ENCODE measurements around the gene VSTM4.

Gene VSTM4

DNA sequence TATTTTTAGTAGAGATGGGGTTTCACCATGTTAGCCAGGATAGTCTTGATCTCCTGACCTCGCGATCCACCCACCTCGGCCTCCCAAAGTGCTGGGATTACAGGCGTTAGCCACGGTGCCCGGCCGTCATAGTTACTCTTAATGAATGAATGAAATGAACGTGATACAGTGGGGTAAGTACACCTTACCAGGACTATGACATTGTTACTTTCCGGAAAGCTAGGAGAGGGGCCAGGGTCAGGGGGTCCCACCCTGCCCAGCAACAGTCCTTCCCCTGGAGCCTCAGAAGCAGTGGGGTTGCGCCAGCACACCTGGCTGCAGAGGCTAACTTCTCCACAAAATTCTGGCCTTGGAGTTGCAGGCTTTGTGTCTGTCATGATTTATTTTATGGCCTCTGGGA lies 21.4 kb downstream of the VSTM4 start:
- DNase-seq (ENCODE audit: low read depth in 1 of 2, low spot score in 1 of 2), result no peak

DNA sequence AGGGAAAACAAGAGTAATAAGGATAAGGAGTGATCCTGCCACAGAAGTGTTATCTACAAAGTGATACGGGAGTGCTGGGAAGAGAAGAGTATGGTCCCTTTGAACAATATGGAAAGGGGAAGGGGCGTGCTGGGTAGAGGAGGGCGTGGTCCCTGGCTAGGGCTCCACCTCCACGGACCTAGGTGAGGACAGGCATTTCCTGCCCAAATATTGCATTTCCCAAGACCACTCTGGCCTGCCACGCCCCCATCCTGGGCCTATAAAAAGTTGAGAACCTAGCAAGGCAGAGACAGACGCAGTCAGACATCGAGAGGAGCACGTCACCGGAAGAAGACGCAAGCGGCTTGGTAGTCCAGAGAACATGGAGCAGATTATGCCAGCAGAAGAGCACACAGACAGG lies 22.8 kb downstream of the VSTM4 start:
- no peak for DNase-seq (ENCODE audit: low read depth in 1 of 2, low spot score in 1 of 2)

DNA sequence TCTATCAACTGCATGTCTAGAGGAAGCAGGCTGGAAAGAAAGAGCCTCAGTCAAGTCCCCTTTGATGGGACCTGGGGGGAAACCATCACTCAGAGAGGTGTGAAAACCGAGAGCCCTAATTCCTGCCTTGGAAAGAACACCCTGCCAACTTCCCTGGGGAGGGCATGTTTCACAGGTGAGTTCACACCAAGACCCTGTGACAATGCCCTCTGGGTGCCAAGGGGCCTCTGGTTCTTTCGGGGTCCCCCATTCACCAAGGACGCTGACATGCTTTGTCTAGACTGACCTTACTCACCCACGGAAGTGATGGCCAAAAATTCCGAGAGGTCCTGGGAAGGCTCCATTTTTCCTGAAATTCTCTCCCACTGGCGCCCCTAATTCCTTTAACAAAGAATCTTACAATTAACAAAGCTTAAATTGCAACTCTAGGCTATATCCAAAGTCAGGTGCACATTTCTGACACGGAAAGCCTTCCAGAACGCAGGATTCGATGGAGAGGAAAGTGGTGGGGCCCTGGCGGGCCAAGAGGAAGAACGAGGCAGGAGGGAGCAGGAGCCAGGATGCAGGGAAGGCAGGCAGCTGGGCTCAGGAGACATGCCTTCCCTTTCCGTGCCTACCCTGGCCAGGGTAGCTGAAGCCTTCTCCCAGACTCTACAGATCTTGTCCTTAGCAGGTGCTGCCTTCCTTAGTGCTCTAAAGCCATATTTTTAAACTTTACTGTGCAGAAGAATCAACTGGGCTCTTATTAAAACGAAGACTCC lies 23.7 kb downstream of the VSTM4 start:
- no peak for DNase-seq (ENCODE audit: low read depth in 1 of 2, low spot score in 1 of 2)

DNA sequence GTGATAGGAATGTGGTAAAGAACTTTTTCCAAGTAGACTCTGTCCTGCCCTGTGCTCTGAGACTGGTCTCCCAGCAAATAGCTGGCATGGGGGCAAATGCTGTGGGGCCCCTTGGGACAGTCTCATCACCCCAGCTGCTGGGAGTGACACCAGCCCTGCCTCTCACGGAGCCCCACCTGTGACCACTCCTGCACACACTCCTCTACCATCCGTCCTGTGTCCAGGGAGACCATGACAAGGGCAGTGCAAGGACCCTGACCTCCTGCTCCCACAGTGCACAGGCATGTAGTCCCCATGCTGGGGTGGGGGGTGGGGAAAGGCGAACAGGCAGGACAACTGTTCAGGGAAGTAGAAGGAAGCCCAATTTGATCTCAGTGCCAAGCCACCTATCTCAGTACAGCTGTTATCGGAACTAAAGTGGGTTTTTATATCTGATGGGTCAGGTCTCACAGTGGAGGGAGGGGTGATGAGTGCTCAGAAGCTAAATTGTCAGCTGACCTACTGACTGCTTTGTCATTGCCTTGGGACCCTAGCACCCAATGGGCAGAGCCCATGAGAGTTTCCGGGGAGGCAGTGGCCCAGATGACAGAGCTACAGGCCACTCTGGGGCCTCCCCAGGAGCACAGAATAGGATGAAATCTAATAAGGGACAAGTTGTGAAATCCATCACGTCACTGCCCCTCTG lies 24.5 kb downstream of the VSTM4 start:
- DNase-seq (ENCODE audit: low read depth in 1 of 2, low spot score in 1 of 2), result no peak

DNA sequence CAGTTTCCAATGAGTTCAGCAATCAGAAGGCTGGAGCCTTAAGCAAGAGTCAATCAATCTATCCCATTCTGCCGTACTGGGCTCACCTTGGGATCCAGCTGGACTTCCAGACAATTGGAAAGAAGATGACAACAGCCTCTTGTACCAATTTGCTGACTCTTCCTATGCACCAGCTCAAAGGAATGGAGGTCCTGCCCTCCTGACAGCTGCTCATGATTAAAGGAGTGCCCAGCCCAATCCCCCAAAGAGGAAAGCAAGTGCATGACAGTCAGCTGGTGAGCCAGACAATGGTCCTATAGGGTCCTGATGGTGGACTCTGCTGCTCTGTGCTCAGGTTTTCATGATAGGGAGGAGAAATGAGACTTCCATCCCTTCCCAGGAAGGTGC lies 25.1 kb downstream of the VSTM4 start:
- no peak for DNase-seq (ENCODE audit: low read depth in 1 of 2, low spot score in 1 of 2)

DNA sequence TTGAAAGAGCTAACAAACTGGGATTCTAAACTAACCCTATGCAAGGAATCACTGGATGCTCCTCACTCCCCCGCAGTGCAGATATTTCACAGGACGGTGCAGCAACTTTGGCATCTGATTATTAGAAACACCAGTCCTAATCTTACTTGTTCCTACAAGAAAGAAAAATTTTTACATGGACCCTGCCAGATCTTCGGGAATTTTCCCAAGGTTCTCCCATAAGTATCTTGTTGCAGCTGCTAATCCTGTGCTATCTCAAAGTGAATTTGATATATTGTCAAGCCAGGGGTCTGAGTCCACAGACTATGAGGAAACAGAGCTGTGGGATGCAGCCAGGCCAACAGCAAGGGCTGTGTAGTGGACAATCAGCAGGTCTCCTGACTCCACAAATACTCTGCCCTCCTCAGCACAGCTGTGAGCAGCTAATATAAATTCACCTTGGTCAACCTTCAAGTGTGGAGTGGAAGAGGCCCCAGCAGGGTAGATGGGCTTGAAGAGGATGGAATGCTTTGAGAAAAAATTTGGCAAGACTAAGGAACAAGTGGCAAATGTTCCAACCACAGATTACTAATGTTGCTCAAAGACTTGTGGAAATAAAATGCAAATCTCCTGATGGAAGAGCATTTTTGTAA lies 25.6 kb downstream of the VSTM4 start:
- no peak for DNase-seq (ENCODE audit: low read depth in 1 of 2, low spot score in 1 of 2)

DNA sequence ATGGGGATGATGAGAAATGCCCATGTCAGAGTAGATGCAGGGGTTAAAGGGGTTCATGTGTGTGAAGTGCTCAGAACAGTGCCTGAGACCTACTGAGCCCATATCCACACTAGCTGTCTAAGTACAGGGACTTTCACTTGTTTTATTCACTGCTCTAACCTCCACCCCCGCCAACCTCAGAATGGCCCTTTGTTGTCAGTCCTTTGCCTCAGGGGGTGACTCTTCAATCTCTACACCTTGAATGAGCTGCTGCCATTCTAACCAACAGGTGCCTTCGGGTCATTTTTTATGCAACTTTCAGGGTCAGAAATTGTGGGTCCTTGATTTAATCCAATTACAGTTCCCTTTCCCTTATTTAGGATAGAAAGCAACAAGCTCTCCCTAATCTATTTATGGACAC lies 26.2 kb downstream of the VSTM4 start:
- no peak for DNase-seq (ENCODE audit: low read depth in 1 of 2, low spot score in 1 of 2)

DNA sequence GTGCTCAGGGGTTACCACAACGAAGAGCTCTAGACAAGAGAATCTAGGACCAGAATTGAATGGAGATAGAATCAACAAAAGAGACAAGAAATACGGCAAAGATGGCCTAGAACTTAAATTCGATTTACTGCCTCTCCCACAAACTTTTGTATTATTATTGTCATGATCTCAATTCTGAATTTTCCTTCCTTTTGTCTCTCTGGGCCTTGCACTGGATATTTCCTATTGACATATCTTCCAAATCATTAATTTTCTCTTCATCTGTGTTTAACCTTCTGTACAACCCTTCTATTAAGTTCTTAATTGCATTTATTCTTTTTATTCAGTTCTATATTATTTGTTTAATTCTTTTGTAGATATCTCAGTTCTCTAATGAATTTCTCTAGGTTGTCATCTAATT lies 28.4 kb downstream of the VSTM4 start:
- no peak for DNase-seq (ENCODE audit: low read depth in 1 of 2, low spot score in 1 of 2)

DNA sequence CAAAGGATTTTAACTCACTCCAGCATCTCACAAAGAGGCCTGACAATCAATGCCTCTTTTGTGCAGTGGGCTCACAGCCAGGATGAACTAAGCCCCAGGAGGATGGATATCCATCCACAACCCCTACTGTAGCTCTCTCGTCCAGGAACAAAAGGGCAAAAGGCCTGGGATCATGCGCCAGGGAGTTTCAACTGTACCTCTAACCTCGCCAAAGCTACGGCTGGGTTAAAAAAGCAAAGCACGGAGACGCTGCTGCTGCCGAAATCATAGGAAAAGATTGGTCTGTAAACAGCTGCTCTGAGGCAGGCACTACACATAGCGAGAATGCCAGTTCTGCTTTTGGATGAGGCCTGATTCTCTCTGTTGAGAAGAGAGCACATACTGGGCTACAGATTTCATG lies 32.1 kb downstream of the VSTM4 start:
- DNase-seq (ENCODE audit: low read depth in 1 of 2, low spot score in 1 of 2), result no peak

DNA sequence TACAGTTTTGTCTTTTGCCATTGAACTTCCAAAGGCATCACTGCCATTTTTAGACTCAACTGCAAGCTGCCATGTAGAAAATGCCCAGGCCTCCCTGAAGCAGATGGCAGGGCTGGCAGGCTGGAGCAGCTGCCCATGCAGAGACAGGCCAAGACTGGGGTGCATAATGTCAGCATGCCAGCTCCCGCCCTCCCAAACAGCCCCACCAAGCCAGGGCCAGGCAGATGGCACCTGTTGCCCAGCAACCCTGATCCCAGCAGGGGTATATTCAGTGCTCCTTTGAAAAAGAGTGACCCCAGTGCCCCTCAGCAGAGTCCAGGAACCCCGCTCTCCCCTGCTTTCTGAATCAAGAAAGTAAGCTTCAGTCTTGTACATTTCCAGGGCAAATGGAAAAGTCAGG lies 32.6 kb downstream of the VSTM4 start:
- DNase-seq (ENCODE audit: low read depth in 1 of 2, low spot score in 1 of 2), result no peak

DNA sequence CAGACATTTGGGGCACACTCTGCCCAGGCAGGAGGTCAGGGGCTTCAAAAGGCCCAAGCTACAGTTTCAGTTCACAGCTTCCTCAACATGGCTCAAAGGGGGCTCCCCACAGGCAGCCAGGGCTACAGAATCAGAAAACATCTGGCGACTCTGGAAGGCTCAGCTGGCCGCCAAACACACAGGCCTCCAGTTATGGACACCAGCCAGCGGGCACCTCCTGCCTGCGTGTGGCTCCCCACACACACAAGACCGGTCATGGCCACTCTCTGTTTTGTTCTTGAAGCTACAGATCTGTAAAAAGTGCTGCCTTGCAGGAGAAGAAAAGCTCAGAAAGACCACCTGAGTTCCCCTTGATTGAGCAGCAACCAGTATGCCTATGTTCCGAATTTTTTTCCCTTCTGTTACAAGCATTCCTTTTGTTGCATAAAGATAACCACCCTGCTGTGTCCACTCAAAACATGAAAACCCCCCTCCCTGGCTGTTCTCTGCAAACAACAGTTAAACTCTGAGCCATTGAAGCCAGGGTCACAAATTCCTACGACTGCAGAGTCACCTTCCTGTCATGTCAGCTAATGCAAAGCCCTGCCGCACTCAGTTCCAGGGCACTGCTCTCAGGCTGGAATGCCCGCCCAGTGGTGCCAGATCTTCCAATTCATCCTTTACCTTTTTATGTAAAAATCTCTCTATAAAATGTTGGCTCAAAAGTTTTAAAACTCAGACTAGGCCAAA lies 33.6 kb downstream of the VSTM4 start:
- no peak for DNase-seq (ENCODE audit: low read depth in 1 of 2, low spot score in 1 of 2)

DNA sequence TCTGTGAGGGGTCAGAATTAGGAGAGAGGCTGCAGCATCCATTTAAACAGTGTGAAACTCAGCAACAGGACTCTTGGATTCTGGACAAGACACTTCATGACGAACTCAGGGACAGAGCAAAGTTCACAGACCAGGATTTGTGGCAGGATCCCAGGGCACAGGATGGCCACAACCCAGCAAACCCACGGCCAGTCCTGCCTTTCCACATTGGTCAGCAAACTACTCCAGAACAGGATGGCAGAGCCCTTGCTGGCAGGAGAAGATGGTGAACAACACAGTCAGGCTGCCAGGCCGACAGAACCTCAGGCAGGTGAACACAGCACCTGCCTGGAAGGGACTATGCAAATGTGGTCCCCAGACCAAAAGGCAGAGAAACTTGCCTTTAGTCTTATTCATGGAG lies 34.4 kb downstream of the VSTM4 start:
- no peak for DNase-seq (ENCODE audit: low read depth in 1 of 2, low spot score in 1 of 2)

DNA sequence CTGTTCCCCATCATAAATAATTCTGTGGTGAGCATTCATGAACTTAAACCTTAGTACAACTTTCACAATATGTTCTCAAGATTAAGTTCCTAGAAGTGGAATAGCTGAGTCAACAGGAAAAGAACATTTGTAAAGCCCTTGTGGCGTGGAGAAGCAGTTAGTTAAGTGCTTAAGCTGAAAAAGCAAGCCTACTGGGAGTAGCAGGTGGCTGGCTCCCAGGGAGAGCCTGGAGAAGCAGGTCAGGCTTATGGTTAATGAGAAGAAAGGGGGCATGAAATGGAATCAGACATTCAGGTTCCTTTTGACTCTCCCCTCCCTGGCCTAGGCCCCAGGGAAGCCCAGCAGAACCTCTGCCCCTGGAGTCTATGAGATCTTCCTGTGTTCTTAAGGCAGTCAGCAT lies 35.3 kb downstream of the VSTM4 start:
- no peak for DNase-seq (ENCODE audit: low read depth in 1 of 2, low spot score in 1 of 2)

DNA sequence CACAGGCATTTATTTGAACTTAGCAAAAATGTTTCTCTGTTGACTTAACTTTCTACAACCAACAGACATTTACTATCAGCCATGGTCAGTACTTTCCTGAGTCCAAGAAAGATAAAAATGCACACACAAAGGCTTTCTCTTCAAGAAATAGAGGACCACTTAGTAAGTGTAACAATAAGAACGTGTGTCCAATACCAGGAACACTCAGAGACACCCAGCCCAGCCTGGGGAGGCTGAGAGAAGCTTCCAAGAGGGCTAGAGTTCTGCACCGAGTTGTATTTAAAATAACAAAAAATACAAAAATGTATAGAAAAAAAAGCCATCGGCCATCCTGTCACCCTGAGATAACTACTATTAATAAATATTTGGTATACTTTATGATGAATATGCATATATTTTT lies 35.8 kb downstream of the VSTM4 start:
- DNase-seq (ENCODE audit: low read depth in 1 of 2, low spot score in 1 of 2), result no peak

DNA sequence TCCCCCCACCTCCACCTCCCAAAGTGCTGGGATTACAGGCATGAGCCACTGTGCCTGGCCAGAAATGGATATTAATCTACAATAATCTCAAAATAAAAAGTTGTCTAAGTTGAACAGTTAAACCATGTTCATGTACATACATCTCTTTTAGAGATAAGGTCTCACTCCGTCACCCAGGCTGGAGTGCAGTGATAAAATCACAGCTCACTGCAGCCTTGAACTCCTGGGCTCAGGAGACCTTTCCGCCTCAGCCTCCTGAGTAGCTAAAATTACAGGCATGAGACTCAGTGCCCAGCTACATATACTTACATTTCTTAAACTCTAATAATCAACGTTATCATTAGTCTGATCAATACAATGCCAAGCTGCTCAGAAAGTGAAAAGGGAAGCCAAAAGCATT lies 36.2 kb downstream of the VSTM4 start:
- DNase-seq (ENCODE audit: low read depth in 1 of 2, low spot score in 1 of 2), result no peak

DNA sequence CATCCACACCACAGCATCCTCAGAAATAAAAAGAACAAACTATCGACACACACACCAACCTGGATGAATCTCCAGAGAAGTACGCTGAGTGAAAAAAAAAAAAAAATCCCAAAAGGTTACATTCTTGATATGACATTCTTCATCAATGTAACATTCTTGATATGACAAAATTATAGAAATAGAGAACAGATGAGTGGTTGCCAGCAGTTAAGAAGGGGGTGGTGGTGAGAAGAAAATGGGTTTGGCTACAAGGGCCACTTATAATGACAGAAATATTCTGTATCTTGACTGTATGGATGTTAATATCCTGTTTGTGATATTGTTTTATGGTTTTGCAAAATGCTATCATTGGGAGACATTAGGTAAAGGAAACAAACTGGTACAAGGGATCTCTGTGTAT lies 36.9 kb downstream of the VSTM4 start:
- DNase-seq (ENCODE audit: low read depth in 1 of 2, low spot score in 1 of 2), result no peak

DNA sequence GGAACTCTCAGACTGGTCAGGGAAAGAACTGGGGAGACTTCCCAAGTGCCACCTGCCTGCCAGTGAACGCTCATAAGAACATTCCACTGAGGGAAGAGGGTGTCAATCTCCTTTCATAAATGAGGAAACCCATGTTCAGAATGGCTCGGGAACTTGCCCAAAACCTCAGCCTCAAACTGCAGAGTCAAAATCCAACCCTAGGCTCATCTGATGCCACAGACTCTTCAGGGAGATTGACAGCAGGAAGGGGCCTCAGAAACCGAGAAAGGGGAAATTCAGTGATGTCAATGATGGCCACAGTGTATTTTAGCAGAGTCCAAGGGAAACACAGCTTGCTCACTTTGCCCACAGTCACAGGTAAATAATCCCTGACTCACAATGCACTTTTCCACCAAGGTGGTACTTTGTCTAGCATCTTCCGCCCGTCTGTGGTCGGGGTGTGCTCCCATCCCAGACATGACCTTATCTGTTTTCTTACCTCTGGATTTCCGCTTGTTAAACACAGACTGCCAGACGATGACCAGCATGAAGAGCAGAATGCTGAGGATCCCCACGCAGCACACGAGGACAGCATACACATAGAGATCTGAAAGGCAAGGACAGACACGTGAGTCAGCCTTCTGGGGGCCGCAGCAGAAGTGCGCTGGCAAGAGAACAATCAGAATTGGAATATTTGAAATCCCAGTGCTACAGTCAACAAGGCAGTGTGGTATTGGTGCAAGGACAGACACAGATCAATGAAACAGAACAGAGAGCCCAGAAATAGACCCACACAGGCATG lies 38.4 kb downstream of the VSTM4 start:
- no peak for DNase-seq (ENCODE audit: low read depth in 1 of 2, low spot score in 1 of 2)

DNA sequence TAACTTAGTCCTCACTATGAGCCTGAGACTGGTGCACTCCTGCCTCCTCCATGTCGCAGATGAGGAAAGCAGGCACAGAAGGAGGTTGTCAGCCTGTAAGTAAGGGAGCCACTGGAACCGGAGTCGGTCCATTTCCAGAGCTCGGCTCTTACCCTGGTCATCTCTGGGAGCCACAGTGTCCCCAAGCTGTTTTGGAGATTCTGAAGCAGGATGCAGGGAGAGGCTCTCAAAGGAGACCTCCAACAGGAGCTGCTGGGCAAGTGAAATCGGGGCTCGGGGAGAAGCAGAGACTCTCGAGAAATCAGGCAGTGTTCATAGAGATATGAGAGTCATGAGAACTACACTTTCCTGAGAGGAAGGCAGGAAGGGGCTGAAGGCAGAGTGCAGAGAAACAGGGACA lies 39.0 kb downstream of the VSTM4 start:
- DNase-seq (ENCODE audit: low read depth in 1 of 2, low spot score in 1 of 2), result no peak

DNA sequence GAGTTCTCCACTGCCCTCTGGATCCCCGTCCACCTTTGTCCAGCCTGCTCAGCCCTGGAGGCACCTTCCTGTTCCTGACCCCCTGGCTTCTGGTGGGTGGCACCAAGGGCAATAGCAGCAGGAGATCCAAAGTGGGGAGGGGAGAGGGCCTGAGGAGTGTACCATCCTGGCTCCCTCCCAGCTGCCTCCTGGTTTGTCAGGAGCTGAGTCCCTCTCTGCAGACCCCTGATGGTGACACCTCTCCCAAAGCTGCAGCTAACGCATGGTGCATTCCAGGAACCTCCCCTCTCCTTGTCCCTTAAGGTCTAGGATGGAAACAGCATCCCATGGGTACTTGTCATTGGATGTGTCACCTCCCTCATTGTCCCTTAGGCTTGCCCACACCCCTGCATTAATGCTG lies 39.6 kb downstream of the VSTM4 start:
- DNase-seq (ENCODE audit: low read depth in 1 of 2, low spot score in 1 of 2), result no peak

DNA sequence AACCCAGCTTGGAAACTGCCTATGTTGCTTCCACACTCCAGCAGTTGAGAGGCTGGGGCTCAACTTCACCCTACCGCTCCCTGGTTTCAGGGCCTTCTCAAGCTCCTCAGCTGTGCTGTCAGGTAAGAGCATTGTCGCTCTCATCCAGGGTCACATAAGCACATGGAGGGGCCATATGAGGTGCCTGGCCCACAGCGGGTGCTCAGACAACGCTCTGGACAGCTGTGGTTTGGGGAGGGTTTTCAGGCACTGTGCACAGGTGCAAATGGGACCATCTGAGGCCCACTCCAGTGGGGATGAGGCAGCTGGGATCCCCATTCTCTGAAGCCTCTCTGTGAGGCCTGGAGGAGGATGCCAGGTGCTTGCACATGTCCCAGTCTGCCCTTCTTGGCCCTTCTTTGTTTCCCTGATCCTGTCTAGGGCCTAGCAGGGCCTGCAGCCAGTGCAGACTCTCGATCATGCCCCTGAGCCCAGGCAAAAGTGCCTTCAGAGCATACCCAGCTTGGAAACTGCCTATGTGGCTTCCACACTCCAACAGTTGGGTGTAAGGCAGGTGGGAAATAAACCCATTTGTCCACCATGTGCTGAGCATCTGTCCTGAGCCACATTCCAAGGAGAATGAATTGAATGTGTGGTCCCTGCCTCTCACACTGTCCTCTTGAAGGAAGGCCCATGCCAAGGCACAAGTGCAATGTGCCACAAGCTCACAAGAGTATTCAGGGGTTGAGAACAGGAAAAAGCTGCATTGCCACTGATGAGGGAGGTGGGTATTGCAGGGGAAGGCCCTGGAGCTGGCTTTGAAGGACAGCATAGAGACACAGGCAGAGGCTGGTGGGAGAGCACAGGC lies 40.3 kb downstream of the VSTM4 start:
- DNase-seq (ENCODE audit: low read depth in 1 of 2, low spot score in 1 of 2), result no peak

Measured in stimulated activated CD4-positive, alpha-beta T cell treated with anti-CD3 and anti-CD28 coated beads, Interleukin-15, amount 100 ng/mL, for 1 hour (primary cell).